Activated naive CD4-positive, alpha-beta T cell (primary cell): ENCODE data around the gene UGGT1.
A peak's percentile ranks its signal among the peaks of the same experiment; 100 is the strongest.

Experiments used
- DNase-seq, 4 experiments: peaks; one replicate each; lab custom pipeline; 2025; lab: John Stamatoyannopoulos, UW

Gene UGGT1

GRCh38 chr2:128228894-128229293, 137.9 kb downstream of the UGGT1 start:
- DNase-seq, result no peak

GRCh38 chr2:128232965-128233789, 142.2 kb downstream of the UGGT1 start:
- peak; percentile 44 to 78 (median 69) for DNase-seq

- no peak for DNase-seq
Observed at GRCh38 chr2:128233790-128234395, 142.9 kb downstream of the UGGT1 start.

GRCh38 chr2:128234613-128235012, 143.6 kb downstream of the UGGT1 start:
- DNase-seq, result no peak

GRCh38 chr2:128235581-128235980, 144.6 kb downstream of the UGGT1 start:
- no peak for DNase-seq

GRCh38 chr2:128236491-128237035, 145.6 kb downstream of the UGGT1 start:
- no peak for DNase-seq

- DNase-seq, result no peak
Observed at GRCh38 chr2:128237081-128237534, 146.1 kb downstream of the UGGT1 start.

GRCh38 chr2:128237911-128238697, 147.1 kb downstream of the UGGT1 start:
- DNase-seq, result no peak

GRCh38 chr2:128241896-128242295, 150.9 kb downstream of the UGGT1 start:
- no peak for DNase-seq
